ENCODE results near the gene VPS13C.

VPS13C gene

DNA sequence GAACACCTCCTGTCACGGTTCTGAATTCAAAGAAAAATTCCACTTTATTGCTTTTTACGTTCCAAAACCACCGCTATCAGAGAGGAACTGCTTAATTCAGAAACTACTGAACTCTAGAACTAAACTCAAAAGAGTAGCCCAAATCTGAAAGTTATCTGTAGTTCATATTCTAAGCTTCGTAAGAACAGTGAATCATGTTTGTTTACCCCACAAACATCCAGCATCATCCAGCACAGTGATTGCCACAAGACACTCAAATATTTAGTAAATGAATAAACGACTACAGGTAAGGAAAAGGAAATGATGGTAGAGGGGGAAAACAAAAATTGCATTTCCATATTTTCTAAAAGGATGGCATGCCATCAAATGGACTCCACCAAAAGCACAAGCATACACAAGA is 32.3 kb downstream of the VPS13C start:
- no peak for TF ChIP-seq TCF12 (IDR thresholded peaks at IDR 0.05; ENCODE audit: low read depth)
- no peak for TF ChIP-seq CEBPB (IDR thresholded peaks at IDR 0.05)
- TF ChIP-seq RAD21 (IDR thresholded peaks at IDR 0.05; ENCODE audit: low read depth), result no peak
- TF ChIP-seq EP300 (IDR thresholded peaks at IDR 0.05; ENCODE audit: borderline replicate concordance), result no peak
- no peak for TF ChIP-seq NFIC (IDR thresholded peaks at IDR 0.05)
- TF ChIP-seq MAX (IDR thresholded peaks at IDR 0.05), result no peak
- TF ChIP-seq, protein P1, sequence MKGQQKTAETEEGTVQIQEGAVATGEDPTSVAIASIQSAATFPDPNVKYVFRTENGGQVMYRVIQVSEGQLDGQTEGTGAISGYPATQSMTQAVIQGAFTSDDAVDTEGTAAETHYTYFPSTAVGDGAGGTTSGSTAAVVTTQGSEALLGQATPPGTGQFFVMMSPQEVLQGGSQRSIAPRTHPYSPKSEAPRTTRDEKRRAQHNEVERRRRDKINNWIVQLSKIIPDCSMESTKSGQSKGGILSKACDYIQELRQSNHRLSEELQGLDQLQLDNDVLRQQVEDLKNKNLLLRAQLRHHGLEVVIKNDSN (IDR thresholded peaks at IDR 0.05), result no peak
- no peak for TF ChIP-seq TAF1 (IDR thresholded peaks at IDR 0.05; ENCODE audit: low read depth)

GRCh38 chr15:62027263-62027565 is 33.0 kb downstream of the VPS13C start:
- TF ChIP-seq YY1 (IDR thresholded peaks at IDR 0.05; ENCODE audit: low read depth) (no peak), TEAD4 (IDR thresholded peaks at IDR 0.05) (no peak), RAD21 (IDR thresholded peaks at IDR 0.05; ENCODE audit: low read depth) (no peak), TCF12 (IDR thresholded peaks at IDR 0.05; ENCODE audit: low read depth) (no peak), CREB1 (IDR thresholded peaks at IDR 0.05; ENCODE audit: low read depth) (no peak), NFIC (IDR thresholded peaks at IDR 0.05) (no peak), TAF1 (IDR thresholded peaks at IDR 0.05; ENCODE audit: low read depth) (no peak)
- TF ChIP-seq, protein P1 (IDR thresholded peaks at IDR 0.05), result no peak

- no peak for TF ChIP-seq RAD21 (IDR thresholded peaks at IDR 0.05; ENCODE audit: low read depth)
- TF ChIP-seq, protein P1 (IDR thresholded peaks at IDR 0.05), result no peak
- no peak for TF ChIP-seq CREB1 (IDR thresholded peaks at IDR 0.05; ENCODE audit: low read depth)
- TF ChIP-seq YY1 (IDR thresholded peaks at IDR 0.05; ENCODE audit: low read depth), result no peak
- TF ChIP-seq MAX (IDR thresholded peaks at IDR 0.05), result no peak
- no peak for TF ChIP-seq TCF12 (IDR thresholded peaks at IDR 0.05; ENCODE audit: low read depth)
- no peak for TF ChIP-seq TAF1 (IDR thresholded peaks at IDR 0.05; ENCODE audit: low read depth)
- TF ChIP-seq TEAD4 (IDR thresholded peaks at IDR 0.05), result no peak
- TF ChIP-seq NFIC (IDR thresholded peaks at IDR 0.05), result no peak
Observed at GRCh38 chr15:62026487-62027262, 33.6 kb downstream of the VPS13C start.

DNA sequence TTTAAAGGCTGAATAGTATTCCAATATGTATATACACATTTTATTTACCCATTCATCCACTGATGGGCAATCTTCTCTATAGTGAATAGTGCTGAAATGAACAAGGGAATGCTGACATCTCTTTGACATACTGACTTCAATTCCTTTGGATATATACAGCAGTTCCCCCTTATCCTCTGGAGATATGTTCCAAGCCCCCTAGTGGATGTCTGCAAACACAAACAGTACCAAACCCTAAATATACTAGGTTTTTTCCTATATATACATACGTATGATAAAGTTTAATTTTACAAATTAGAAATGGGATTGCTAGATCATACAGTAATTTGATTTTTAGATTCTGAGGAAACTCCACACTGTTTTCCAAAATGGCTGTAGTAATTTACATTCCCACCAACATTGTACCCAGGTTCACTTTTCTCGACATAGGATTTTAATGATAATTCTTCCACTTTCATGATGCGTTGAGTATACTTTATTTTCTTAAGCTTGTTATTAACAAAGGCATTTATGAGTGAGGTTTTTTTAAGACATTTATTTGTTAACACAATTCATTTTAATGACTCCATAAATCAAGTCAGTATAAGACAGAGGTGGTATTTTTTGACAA is 38.2 kb downstream of the VPS13C start:
- TF ChIP-seq TAF1 (IDR thresholded peaks at IDR 0.05; ENCODE audit: low read depth) (no peak), CEBPB (IDR thresholded peaks at IDR 0.05) (no peak), CREB1 (IDR thresholded peaks at IDR 0.05; ENCODE audit: low read depth) (no peak), RAD21 (IDR thresholded peaks at IDR 0.05; ENCODE audit: low read depth) (no peak), TCF12 (IDR thresholded peaks at IDR 0.05; ENCODE audit: low read depth) (no peak), MAX (IDR thresholded peaks at IDR 0.05) (no peak), TEAD4 (IDR thresholded peaks at IDR 0.05) (no peak), FOXM1 (IDR thresholded peaks at IDR 0.05; ENCODE audit: borderline replicate concordance, low read depth) (no peak), ZBTB7A (IDR thresholded peaks at IDR 0.05; ENCODE audit: low read depth) (no peak), EP300 (IDR thresholded peaks at IDR 0.05; ENCODE audit: borderline replicate concordance) (no peak), YY1 (IDR thresholded peaks at IDR 0.05; ENCODE audit: low read depth) (no peak), EGR1 (IDR thresholded peaks at IDR 0.05) (no peak)
- TF ChIP-seq, protein P2, sequence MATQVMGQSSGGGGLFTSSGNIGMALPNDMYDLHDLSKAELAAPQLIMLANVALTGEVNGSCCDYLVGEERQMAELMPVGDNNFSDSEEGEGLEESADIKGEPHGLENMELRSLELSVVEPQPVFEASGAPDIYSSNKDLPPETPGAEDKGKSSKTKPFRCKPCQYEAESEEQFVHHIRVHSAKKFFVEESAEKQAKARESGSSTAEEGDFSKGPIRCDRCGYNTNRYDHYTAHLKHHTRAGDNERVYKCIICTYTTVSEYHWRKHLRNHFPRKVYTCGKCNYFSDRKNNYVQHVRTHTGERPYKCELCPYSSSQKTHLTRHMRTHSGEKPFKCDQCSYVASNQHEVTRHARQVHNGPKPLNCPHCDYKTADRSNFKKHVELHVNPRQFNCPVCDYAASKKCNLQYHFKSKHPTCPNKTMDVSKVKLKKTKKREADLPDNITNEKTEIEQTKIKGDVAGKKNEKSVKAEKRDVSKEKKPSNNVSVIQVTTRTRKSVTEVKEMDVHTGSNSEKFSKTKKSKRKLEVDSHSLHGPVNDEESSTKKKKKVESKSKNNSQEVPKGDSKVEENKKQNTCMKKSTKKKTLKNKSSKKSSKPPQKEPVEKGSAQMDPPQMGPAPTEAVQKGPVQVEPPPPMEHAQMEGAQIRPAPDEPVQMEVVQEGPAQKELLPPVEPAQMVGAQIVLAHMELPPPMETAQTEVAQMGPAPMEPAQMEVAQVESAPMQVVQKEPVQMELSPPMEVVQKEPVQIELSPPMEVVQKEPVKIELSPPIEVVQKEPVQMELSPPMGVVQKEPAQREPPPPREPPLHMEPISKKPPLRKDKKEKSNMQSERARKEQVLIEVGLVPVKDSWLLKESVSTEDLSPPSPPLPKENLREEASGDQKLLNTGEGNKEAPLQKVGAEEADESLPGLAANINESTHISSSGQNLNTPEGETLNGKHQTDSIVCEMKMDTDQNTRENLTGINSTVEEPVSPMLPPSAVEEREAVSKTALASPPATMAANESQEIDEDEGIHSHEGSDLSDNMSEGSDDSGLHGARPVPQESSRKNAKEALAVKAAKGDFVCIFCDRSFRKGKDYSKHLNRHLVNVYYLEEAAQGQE (IDR thresholded peaks at IDR 0.05; ENCODE audit: low read depth), result no peak

- TF ChIP-seq CEBPB (IDR thresholded peaks at IDR 0.05) (no peak), TAF1 (IDR thresholded peaks at IDR 0.05; ENCODE audit: low read depth) (no peak), FOXM1 (IDR thresholded peaks at IDR 0.05; ENCODE audit: borderline replicate concordance, low read depth) (no peak), YY1 (IDR thresholded peaks at IDR 0.05; ENCODE audit: low read depth) (no peak), ZBTB7A (IDR thresholded peaks at IDR 0.05; ENCODE audit: low read depth) (no peak), TEAD4 (IDR thresholded peaks at IDR 0.05) (no peak), NFIC (IDR thresholded peaks at IDR 0.05) (no peak), MAX (IDR thresholded peaks at IDR 0.05) (no peak), EP300 (IDR thresholded peaks at IDR 0.05; ENCODE audit: borderline replicate concordance) (no peak), EGR1 (IDR thresholded peaks at IDR 0.05) (no peak), CREB1 (IDR thresholded peaks at IDR 0.05; ENCODE audit: low read depth) (no peak), TCF12 (IDR thresholded peaks at IDR 0.05; ENCODE audit: low read depth) (no peak), RAD21 (IDR thresholded peaks at IDR 0.05; ENCODE audit: low read depth) (no peak)
- TF ChIP-seq, protein P1 (IDR thresholded peaks at IDR 0.05), result no peak
- TF ChIP-seq, protein P2 (IDR thresholded peaks at IDR 0.05; ENCODE audit: low read depth), result no peak
Observed at GRCh38 chr15:62020576-62021160, 39.6 kb downstream of the VPS13C start.
